ENCODE measurements around the gene LNX1. TPM values are rescaled to one million over a fixed set of nuclear protein-coding genes. Genes with fewer than 3 reads are reported as not detected.

Gene LNX1
- total RNA-seq, 1 donor from 2014 or later, result 13.0 TPM

- H3K27me3 Mint-ChIP-seq (ENCODE audit: low read depth), result no peaks in the 10 kb centered on the region
- no peak overlapping the region for H3K27ac Mint-ChIP-seq
- no peak for TF ChIP-seq CTCF (IDR thresholded peaks at IDR 0.05; ENCODE audit: unreplicated experiment)
- peaks cover 17% of the 10 kb centered on the region for H3K36me3 Mint-ChIP-seq
- peaks cover 19% of the 10 kb centered on the region for H3K4me1 Mint-ChIP-seq
- H3K9me3 Mint-ChIP-seq, result peaks cover 3% of the 10 kb centered on the region
- H3K4me3 Mint-ChIP-seq, result no peak overlapping the region
- DNase-seq (ENCODE audit: low spot score in 2 of 2, unreplicated experiment in 2 of 2), result no peak
Observed at GRCh38 chr4:53502094-53502493, 89.2 kb downstream of the LNX1 start.

DNA sequence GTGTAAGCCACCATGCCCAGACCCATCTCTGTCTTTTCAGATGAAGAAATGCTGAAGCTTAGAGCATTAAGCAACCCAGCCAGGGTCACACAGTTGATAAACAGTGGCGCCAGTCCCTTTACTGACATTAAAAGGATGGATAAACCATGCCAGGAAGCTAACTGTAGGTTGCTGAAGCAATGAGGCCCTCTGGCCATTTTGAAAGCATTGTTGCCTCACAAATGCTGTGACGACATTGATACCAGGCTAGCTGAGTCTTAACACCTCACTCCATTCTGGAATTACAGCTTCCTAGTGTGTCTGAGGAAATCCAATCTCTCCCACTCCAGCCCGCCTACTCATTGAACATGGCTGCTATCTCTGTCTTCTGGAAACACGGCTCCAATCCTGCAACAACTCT lies 89.7 kb downstream of the LNX1 start:
- Mint-ChIP-seq H3K4me3 (no peak overlapping the region), H3K27ac (no peak overlapping the region), H3K27me3 (ENCODE audit: low read depth) (no peaks in the 10 kb centered on the region), H3K4me1 (peaks cover 24% of the 10 kb centered on the region), H3K9me3 (peaks cover 3% of the 10 kb centered on the region), H3K36me3 (peaks cover 17% of the 10 kb centered on the region)
- TF ChIP-seq CTCF (IDR thresholded peaks at IDR 0.05; ENCODE audit: unreplicated experiment), result no peak
- no peak for DNase-seq (ENCODE audit: low spot score in 2 of 2, unreplicated experiment in 2 of 2)

DNA sequence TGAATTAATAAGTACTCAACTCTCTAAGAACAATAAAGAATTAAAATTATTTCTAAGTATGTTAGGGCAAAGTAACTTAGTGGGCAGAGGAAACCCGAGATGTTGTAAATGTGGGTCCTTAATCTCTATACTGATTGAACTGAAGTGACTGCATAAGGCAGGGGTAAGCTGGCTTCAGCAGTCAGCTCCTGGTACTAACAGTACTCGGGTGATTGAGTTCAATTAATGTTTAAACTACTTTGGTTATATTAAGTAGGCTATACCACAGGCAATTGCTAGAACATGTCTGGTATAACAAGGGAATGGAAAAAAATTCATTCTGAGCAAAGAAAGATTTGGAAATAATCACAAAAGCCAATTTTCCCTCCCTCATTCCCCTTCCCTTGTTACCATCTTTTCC lies 90.7 kb downstream of the LNX1 start:
- Mint-ChIP-seq H3K27ac (no peak overlapping the region), H3K4me1 (peaks cover 27% of the 10 kb centered on the region), H3K27me3 (ENCODE audit: low read depth) (no peaks in the 10 kb centered on the region), H3K4me3 (no peak overlapping the region), H3K9me3 (peaks cover 3% of the 10 kb centered on the region), H3K36me3 (peaks cover 20% of the 10 kb centered on the region)
- no peak for DNase-seq (ENCODE audit: low spot score in 2 of 2, unreplicated experiment in 2 of 2)
- no peak for TF ChIP-seq CTCF (IDR thresholded peaks at IDR 0.05; ENCODE audit: unreplicated experiment)

DNA sequence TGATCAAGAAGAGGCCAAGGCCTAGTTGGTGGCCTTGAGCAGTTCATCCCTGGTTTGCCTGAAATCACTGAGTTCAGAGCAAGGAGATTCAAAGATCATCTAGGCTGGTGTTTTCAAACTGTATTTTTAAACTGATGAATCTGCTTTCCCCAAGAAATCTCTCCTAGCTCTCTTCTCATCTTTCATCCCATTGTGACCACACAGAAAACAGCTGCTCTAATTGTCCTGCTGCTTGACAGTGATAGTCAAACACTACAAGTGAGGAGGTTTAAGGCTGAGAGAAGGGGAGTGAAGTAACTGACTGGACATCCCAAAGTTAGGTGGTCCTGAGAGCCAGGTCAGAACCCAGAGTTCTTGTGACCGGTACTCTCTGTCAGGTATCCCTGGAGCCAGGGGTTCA lies 91.5 kb downstream of the LNX1 start:
- DNase-seq (ENCODE audit: low spot score in 2 of 2, unreplicated experiment in 2 of 2), result no peak
- H3K27me3 Mint-ChIP-seq (ENCODE audit: low read depth), result no peaks in the 10 kb centered on the region
- no peak overlapping the region for H3K27ac Mint-ChIP-seq
- H3K4me3 Mint-ChIP-seq, result no peak overlapping the region
- H3K9me3 Mint-ChIP-seq, result peaks cover 3% of the 10 kb centered on the region
- peaks cover 19% of the 10 kb centered on the region for H3K36me3 Mint-ChIP-seq
- TF ChIP-seq CTCF (IDR thresholded peaks at IDR 0.05; ENCODE audit: unreplicated experiment), result no peak
- H3K4me1 Mint-ChIP-seq, result peaks cover 27% of the 10 kb centered on the region

DNA sequence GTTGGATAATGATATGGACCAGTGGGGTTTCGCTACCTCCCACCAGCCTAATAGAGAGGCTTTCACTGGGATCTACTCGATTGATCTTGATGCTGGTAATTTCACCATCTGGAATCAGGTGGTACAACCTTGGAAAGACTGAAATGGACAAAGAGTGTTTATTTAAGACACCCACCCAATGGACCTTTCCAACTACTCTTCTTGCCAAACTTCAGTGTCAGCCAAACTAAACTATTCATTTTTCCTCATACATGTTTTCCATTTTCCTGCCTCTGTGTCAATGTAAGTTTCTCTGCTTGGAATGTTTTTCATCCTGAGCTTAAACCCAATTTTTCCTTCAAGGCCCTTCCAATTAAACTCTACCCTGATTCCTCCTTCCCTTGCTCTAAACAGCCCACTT lies 92.6 kb downstream of the LNX1 start:
- H3K27ac Mint-ChIP-seq, result no peak overlapping the region
- no peaks in the 10 kb centered on the region for H3K27me3 Mint-ChIP-seq (ENCODE audit: low read depth)

More for the DNA sequence above, 92.6 kb downstream of the LNX1 start:
- TF ChIP-seq CTCF (IDR thresholded peaks at IDR 0.05; ENCODE audit: unreplicated experiment), result no peak
- peaks cover 3% of the 10 kb centered on the region for H3K9me3 Mint-ChIP-seq
- H3K4me3 Mint-ChIP-seq, result no peak overlapping the region
- H3K4me1 Mint-ChIP-seq, result peaks cover 22% of the 10 kb centered on the region
- no peak for DNase-seq (ENCODE audit: low spot score in 2 of 2, unreplicated experiment in 2 of 2)
- peaks cover 23% of the 10 kb centered on the region for H3K36me3 Mint-ChIP-seq

Measured in mesothelial cell of epicardium (in vitro differentiated cells).